ENCODE results near the gene CALML5.
"Not testable (repeated sequence)": the region's sequence is repeated elsewhere in the genome, so short reads cannot be mapped to it uniquely, and the experiment has no call there.

The CALML5 gene

DNA sequence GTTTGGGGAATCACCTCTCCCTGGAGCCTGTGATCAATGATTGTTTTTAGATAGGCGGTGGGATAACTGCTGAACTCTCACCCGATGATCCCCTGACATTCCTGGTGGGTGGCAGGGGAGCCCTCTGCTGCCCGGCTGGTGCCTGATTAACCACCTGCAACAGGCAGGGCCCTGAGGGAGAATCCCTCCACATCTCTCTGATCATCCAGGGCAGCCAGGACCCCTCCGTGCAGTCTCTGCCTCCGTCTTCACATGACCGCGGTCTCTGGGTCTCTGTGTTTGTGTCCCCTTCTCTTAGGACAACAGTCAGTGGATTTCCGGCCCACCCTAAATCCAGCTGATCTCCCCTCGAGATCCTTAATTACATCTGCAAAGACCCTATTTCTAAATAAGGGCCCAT, 17.4 kb downstream of the CALML5 start:
- no peak for DNase-seq (ENCODE audit: low read depth in 2 of 2)

DNA sequence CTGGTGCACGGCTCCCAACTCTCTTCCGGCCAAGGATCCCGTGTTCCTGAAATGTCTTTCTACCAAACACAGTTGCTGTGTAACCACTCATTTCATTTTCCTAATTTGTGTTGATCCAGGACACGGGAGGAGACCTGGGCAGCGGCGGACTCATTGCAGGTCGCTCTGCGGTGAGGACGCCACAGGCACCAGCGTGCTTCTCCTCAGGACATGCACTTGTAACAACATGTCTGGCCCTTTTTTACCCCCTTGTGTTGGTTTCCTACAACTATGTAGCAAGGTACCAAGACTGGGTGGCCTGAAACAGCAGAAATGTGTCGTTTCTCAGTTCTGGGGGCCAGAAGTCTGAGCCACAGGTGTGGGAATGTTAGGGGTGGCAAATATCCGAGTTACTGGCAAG, 18.2 kb downstream of the CALML5 start:
- no peak for DNase-seq (ENCODE audit: low read depth in 2 of 2)

DNA sequence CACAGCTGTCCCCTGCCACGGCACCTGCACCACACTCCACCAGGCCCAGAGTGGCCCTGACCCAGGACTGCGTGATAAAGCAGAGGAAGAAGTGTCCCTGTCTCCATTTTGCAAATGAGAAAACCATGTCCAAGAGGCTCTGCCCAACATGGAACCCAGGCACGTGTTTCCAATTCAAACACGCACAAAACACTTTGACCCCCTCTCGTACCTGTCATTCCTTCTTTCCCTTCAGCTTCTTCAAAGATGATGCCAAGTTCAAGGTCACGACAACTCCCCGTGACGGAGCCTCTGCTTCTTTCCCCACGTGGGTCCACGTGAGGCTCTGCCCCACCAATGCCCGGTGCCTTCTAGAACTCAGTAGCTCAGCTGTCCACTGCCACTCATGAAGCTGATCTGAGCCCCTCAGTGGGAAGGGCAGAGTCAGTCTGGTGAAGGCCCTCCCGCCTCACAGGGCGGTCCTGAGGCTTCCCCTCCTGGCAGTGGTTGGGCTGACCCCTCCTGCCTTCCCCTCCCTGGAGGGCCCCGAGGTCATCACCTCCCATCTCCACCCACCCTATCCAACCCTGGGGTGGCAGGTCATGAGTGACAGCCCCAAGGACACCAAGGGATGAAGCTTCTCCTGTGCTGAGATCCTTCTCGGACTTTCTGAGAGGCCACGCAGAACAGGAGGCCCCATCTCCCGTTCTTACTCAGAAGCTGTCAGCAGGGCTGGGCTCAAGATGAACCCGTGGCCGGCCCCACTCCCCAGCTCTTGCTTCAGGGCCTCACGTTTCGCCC, 19.0 kb downstream of the CALML5 start:
- no peak for DNase-seq (ENCODE audit: low read depth in 2 of 2)

DNA sequence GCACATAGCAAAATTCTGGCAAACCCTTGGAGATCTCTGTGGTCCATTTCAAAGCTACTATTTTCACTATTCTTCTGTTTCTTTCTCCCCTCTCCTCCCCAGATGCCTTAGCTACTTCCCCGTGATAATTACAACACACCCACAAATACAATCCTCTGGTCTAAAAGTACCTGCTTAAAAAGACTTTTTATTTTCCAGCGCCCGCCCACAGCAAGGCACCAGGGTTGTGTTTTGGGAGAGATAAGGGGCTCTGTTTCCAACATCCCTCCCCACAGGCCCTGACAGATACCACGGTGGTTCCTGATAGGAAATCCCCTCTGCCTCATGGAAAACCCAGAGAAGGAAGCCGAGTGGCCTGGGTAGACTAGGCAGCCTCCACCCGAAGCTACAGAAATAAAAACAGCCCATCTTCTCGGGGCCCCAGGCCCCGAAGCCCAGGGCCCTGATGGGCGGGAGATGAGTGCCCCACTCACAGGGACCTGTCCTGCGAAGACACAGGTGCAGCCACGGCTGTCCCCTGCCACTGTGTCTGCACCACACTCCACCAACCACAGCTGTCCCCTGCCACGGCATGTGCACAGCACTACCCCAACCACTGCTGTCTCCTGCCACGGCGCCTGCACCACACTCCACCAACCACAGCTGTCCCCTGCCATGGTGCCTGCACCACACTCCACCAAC, 19.7 kb downstream of the CALML5 start:
- DNase-seq (ENCODE audit: low read depth in 2 of 2) = no peak

DNA sequence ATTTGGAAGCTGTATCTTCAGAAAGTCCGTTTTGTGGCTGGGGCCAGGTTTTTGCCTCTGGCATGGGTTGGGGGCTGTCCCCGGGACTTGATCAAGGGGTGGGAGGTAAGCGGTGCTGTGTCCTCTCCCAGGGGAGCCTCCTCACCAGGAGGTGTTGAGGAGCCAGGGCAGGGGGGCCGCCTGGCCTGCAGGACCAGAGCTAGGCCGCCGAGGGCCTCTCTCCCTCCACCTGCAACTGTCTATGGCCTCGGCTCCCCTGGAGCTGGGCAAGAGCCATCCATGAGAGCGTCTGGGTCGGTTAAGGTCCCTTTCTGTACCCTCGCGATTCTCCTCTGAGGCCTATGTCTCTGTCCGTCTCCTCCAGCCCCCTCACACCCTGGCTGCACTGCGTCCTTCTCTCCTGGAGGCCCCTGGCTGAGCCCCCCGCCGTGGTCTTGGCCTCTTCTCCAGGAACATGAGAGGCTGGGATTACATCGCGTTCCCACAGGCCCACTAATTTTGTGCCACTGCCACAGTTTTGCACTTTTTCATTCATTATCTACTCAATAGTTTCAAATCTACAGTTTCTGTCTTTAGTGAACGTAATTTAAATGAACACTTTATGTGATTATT, 20.6 kb downstream of the CALML5 start:
- no peak for DNase-seq (ENCODE audit: low read depth in 2 of 2)

DNA sequence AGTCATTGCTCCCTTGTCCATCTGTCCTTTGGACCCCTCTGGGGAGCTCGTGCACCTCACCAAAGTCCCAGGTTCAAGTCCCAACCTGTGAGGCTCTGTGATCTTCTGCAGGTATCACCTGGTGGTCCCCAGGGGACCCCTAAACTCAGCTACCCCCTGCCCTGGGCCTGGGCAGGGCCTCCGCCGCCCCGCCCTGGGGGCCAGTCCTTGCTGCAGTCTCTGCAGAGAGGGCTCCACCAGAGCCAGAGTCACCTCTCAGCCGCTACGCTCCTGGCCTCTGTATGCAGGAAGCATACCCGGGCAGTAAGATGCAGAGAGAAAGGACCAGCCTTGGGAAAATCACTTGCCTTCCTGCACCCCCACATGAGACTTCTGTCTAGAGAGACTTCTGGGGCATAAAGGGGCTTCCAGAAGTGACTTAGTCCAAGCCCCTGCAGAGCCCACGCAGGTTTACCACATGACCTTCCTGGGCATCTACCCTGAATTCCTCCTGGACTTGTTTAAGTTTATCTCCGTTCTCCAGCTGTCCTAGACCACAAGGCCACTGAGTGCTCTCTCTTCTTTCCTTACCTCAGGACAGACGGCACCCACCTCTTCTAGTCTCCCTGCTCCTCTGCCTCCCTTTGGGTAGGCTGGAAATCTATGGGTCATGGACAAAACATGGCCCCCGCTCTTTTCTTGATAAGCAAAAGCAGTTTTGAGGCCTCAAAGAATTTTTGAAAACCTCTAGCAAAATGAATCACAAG, 21.2 kb downstream of the CALML5 start:
- DNase-seq (ENCODE audit: low read depth in 2 of 2) = no peak

DNA sequence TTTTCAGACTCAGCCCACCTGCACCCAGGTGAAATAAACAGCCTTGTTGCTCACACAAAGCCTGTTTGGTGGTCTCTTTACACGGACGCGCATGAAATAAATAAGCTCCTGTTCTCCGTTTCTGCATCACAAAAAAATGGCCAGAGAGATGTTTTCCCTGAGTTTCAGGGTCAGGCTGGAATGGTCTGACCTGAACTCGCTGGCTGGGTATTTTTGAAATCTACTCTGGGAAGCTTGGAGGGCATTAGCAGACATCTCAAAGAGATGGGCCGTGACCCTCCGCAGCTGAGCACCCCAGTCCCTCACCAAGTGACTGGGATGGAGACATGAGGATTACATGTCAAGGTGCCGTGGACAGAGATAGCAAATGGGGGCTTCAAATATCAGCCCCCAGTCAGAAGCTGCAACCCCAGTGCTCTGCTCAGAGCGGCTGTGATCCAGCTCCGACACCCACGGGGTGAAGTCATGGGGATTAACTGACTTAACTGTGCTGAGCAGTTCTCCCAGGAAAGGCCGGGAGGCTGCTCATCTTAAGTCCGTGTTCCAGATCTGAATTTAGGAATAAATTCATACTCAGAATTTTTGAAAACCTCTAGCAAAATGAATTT, 22.3 kb downstream of the CALML5 start:
- DNase-seq (ENCODE audit: low read depth in 2 of 2) = no peak

DNA sequence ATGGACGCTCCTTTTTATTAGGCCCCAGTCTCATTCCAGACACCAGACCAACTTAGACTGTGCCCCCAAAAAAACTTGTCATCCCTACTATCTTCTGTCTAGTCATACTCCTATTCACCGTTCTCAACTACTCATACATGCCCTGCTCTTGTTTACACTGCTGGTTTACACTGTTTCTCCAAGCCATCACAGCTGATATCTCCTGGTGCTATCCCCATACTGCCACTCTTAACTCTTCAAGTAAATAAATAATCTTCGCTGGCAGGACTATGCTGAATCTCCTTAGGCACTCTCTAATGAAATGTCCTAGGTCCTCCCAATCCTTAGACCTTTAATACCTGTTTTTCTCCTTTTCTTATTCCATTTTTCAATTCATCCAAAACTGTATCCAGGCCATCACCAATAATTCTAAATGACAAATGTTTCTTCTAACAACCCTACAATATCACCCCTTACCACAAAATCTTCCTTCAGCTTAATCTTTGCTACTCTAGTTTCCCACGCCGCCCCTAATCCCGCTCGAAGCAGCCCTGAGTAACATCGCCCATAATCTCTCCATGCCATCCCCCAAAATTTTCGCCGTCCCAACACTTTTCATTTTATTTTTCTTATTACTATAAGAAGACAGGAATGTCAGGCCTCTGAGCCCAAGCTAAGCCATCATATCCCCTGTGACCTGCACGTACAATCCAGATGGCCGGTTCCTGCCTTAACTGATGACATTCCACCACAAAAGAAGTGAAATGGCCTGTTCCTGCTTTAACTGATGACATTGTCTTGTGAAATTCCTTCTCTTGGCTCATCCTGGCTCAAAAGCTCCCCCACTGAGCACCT, 23.2 kb downstream of the CALML5 start:
- DNase-seq (ENCODE audit: low read depth in 2 of 2) = not testable (repeated sequence)

DNA sequence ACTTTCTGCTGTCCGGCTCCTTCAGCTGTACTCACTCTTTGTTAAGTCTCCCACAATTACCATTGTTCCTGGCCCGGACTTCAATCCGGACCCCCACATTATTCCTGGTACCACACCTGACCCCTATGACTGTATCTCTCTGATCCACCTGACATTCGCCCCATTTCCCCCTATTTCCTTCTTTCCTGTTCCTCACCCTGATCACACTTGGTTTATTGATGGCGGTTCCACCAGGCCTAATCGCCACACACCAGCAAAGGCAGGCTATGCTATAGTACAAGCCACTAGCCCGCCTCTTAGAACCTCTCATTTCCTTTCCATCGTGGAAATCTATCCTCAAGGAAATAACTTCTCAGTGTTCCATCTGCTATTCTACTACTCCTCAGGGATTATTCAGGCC, 24.3 kb downstream of the CALML5 start:
- DNase-seq (ENCODE audit: low read depth in 2 of 2) = not testable (repeated sequence)

DNA sequence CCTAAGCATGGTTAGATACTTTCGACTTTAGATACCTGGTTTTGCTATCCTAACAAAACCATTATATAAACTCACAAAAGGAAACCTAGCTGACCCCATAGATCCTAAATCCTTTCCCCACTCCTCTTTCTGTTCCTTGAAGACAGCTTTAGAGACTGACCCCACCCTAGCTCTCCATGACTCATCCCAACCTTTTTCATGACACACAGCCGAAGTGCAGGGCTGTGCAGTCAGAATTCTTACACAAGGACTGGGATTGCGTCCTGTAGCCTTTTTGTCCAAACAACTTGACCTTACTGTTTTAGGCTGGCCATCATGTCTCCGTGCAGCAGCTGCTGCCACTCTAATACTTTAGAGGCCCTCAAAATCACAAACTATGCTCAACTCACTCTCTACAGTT, 24.7 kb downstream of the CALML5 start:
- not testable (repeated sequence) for DNase-seq (ENCODE audit: low read depth in 2 of 2)

DNA sequence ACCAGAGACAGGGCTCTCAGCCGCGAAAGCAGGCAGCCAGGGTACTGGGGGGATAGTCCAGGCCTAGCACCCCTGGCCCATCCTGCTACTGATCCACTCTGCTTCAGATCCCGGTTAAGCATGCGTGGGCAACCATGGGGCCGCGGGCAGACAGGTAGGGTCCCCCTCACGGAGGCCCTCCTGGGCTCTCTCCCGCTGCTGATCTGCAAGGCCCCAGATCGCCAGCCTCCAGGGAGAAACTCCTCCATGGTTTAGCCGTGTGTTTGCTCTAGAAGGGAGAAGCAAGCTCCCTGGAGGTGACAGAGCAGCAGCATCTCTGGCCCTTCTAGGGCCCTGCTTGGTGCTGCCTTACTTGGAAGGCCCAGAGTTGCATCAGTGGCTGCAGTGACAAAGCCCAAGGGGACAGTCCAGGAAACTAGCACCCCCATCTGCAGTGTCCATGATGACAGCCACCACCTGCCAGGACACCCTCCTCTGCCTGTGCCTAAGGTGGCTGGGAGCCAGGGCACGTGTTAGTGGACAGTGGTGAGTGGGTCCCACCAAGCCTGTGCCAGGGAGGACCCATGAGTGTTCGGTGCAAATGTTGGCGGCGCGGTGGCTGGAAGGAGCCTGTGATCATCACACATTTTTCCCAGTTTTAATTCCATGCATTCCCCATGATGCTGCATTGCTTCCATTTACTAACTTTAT, 29.2 kb downstream of the CALML5 start:
- no peak for DNase-seq (ENCODE audit: low read depth in 2 of 2)

DNA sequence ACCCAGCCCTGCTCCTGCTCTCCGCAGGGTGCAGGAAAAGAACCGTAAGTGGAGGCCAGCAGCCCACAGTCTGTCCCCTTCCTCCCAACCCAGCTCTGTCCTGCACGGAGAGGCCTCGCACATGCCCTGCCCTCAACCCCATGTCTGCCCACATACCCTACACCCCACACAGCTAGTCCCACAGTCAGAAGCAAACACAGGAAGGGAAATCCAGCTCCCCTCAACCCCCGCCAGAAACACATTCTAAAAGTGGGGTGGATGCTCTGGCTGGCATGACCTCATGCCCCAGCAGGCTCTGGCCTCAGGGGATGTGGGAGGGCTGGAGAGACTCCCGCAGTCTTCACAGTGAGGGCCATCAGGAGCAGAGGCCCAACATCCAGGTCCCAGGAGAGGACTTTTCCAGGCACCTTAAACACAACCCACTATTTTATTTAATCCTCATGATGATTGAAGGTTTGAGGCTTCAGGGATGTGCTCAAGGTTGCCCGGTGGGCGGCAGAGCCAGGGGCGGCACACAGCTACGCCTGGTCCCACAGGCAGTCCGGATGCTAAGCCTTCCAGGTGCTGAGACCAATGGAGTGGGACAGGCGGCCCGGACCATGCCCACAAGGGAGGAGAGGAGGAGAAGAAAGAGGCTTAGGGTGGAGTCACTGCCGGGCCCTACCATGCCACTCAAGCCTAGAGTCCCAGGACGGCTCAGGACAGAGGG, 29.9 kb downstream of the CALML5 start:
- no peak for DNase-seq (ENCODE audit: low read depth in 2 of 2)

DNA sequence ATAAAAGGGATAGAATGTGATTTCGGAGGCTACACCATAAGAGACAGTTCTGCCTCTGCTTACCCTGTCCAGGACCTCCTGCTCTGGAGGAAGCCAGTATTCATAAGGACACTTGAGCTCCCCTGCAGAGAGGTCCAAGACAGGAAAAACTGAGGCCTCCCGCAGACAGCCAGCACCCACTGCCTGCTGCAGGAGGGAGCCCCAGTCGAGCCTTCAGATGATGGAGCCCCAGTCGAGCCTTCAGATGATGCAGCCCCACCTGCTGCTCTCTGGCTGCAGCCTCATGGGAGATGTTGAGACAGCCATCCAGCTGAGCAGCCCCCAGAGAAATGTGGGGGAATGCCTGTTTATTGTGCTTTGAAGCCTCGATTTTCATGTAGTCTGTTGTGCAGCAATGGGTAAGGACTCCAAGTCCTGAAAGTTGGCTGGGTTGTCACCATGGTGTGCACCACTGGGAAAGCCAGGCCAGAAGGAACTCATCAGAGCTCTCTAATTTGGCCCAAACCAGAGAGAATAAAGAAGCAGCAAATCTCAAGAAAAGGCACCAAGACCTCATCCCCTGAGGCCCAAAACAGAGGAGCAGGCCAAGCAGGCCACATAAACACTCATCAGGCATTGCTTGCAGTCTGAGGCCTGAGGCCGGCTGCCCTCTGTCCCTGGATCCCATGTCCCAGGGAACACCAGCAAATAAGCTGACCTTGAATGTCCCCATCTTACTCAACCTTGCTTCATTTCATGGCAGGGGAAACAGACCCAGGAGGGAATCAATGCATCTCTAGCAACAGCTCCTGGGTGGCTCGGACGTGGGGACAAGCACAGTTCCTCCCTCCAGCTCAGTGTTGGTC, 30.9 kb downstream of the CALML5 start:
- DNase-seq (ENCODE audit: low read depth in 2 of 2) = no peak

DNA sequence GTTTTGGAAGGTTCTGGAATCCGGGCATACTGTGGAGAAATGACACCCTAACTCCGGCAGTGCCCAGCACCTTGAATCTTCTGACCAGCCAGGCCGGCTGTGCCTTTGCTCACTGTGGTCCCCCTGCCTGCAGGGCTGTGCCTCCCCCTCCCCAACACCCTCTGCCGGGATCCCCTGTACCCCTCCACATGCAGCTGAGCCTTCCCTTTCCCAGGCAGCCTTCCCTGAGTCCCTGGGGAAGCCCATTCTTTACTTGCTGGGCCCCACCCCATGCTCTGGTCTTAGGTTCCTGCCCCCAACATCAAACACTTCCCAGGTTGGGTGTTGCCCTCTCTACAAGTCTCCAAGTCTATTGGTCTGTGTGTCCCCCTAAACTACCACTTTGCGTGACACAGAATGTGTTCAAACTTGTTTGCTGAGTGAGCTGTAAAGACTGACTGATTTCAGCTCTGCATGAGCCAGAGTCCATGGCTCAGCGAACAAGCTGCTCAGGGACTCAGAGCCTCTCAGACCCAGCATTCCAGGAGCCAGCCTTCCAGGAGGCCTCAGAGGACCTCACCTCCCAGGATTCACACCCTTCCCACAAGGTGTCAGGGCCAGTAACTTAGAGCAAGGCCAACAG, 31.6 kb downstream of the CALML5 start:
- no peak for DNase-seq (ENCODE audit: low read depth in 2 of 2)

DNA sequence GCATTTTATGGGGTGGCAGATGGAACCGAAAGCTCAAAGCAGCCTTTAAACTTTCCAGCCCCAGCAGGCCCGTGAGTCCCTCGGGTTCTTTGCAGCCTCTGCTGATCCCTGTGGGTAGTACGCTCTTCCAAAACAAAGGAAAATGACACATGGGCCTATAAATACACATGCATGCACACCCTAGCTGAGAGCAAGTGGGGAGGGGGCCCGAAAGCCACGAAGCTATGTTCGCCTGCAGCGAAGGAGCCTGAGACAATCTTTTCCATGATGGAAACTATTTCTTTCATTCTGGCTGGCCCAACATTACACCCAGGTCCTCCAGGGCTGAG, 32.2 kb downstream of the CALML5 start:
- DNase-seq (ENCODE audit: low read depth in 2 of 2) = no peak

DNA sequence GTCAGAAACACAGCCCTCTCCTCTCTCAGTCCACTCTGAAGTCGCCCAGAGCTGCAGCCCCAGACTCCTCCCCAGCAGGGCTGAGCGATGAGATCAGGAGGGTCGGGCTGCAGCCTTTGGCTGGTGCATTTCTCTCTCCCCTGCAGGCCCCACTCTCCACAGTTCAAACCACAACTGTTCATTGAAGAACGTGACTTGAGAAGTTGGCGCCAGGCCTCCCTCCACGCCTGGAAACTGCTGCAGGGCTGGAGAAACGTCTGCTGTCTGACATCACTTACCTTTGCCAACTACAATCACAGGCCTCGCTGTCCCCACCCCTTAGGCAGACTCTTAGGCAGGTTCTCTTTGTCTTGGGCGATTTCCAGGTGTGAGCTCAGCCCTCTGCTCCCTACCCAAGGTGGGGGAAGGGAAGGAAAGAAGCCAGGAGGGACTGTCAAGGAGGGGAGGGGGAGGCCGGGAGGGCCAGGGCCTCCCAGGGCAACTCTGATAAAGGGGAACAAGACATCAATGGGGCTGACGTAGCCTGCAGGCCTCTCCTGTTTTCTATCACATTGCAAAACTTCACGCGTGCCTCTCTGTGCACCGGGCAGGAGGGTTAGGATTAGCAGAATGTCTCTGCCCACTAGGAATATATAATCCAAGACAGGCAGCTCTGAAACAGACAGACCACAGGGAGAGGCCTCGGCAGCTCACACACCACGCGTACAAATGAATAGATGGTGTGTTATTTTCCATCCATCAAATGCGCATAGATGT, 32.7 kb downstream of the CALML5 start:
- no peak for DNase-seq (ENCODE audit: low read depth in 2 of 2)

DNA sequence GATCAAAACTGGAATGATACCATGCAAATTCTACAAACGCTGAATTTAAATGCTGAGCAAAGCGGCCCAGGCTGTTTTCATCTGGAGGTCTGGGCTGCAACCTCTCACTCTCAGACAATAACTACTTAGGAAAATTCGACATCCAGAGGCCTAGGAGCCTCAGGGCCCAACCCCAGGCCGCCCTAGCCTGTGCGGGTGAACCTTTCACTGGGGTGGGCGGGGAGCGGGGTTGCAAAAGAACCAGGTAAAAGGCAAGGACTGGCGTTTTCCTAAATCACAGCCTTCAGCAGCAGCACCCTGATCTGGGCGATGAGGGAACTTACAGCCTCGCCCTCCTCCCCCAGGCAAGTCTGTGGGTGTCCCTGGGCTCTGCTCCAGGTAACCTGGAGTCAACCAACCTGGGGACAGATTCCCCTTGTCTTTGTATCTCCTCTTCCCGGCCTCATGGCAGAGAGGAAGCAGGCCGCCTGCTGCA, 33.4 kb downstream of the CALML5 start:
- no peak for DNase-seq (ENCODE audit: low read depth in 2 of 2)

DNA sequence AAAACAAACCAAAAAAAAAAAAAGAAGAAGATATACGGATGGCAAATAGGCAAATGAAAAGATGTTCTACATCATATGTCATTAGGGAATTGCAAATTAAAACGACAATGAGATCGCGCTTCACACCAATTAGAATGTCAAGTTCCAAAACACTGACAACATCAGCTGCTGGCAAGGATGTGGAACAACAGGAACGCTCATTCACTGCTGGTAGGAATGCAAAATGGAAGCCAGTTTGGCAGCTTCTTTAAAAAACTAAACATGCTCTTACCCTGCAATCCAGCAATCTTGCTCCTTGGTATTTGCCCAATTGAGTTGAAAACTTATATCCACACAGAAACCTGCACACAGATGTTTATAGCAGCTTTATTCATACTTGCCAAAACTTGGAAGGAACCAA, 34.8 kb downstream of the CALML5 start:
- DNase-seq (ENCODE audit: low read depth in 2 of 2) = no peak
